KMS-11 (cell line): ENCODE data around the gene CD99.

Experiments used
- H2AFZ ChIP-seq: fragments of 200-600 bp; sonication (generic); 2 replicates; pipeline ENCODE4 v1.6.1; 2016; ENCODE audit warnings: antibody characterized with exemption, mixed run types, low read depth
- H3K27ac ChIP-seq: fragments of 200-600 bp; sonication (generic); 2 replicates; pipeline ENCODE4 v1.6.1; 2016; ENCODE audit warnings: mild to moderate bottlenecking, mixed run types
- H3K27me3 ChIP-seq: fragments of 200-600 bp; sonication (generic); 2 replicates; pipeline ENCODE4 v1.6.1; 2017; ENCODE audit warnings: mild to moderate bottlenecking, low read depth, mixed run types, moderate library complexity; ENCODE audit not compliant: insufficient read depth
- H3K36me3 ChIP-seq: fragments of 200-600 bp; sonication (generic); 2 replicates; pipeline ENCODE4 v1.6.1; 2017; ENCODE audit warnings: mild to moderate bottlenecking, mixed run types; ENCODE audit not compliant: insufficient read depth
- H3K4me1 ChIP-seq: fragments of 200-600 bp; sonication (generic); 2 replicates; pipeline ENCODE4 v1.6.1; 2016; ENCODE audit warnings: mild to moderate bottlenecking, low read depth, mixed run types; ENCODE audit not compliant: poor library complexity, severe bottlenecking
- H3K4me2 ChIP-seq: fragments of 200-600 bp; sonication (generic); 2 replicates; pipeline ENCODE4 v1.7.0; 2016; ENCODE audit warnings: mild to moderate bottlenecking, mixed run types
- H3K4me3 ChIP-seq: fragments of 200-600 bp; sonication (generic); IDR thresholded peaks from 2 replicates; pipeline ENCODE4 v1.6.1; 2017; ENCODE audit warnings: low read depth, low read length, mixed read lengths; ENCODE audit not compliant: insufficient read depth
- H3K79me2 ChIP-seq: fragments of 200-600 bp; sonication (generic); 2 replicates; pipeline ENCODE4 v1.6.1; 2016; ENCODE audit warnings: low read depth, mixed run types; ENCODE audit not compliant: insufficient read depth
- H3K9ac ChIP-seq: fragments of 200-600 bp; sonication (generic); 2 replicates; pipeline ENCODE4 v1.6.1; 2016; ENCODE audit warnings: mild to moderate bottlenecking, mixed run types
- H4K20me1 ChIP-seq: fragments of 200-600 bp; sonication (generic); 2 replicates; pipeline ENCODE4 v1.6.1; 2016; ENCODE audit warnings: mild to moderate bottlenecking, mixed run types; ENCODE audit not compliant: insufficient read depth
- TF ChIP-seq, protein P1 (sequence below): fragments of 200-600 bp; sonication (generic); conservative IDR thresholded peaks from 2 replicates; pipeline ENCODE4 v1.6.1; 2017; ENCODE audit warnings: low read depth, mild to moderate bottlenecking, antibody characterized with exemption, low read length, moderate library complexity, mixed read lengths

Gene CD99

DNA sequence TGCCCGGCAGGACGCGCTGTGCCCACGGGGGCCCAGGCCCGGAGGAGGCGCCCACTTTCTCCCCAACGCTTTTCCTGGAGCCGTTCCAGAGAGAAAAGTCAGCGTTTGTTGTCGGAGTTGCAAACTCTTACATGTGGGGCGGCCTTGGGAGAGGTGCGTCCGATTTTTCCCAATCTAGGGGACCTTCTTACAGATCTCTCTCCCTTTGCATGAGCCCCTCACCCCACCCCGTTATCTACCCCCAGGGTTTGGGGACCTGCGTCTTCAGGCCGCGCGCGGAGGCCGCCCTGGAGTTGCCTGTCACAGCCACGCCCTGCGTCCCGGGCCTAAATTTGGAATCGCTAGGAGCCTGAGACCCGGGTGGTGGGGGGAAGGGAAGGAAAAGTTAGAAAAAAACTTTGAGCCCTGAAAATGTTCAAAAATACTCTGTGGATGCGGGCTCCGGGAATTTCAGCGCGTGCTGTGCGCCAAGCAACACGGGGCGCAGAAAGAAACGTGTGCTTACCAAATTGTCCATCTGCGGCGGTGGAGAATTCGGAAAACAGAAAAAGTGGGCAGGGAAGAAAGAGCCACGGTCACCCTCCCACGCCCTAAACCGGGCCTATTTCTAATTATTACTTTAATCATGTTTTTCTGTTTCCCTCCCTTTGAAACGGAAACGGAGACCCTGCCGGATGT, 587 bp downstream of the CD99 start:
- no peaks in the 10 kb centered on the region for H3K4me1 ChIP-seq
- no peaks in the 10 kb centered on the region for H4K20me1 ChIP-seq
- peak overlapping the region; percentile 68 for H3K4me2 ChIP-seq
- peak overlapping the region; percentile 51; the same call in 1 of the 2 replicates for H3K9ac ChIP-seq
- TF ChIP-seq, protein P1, sequence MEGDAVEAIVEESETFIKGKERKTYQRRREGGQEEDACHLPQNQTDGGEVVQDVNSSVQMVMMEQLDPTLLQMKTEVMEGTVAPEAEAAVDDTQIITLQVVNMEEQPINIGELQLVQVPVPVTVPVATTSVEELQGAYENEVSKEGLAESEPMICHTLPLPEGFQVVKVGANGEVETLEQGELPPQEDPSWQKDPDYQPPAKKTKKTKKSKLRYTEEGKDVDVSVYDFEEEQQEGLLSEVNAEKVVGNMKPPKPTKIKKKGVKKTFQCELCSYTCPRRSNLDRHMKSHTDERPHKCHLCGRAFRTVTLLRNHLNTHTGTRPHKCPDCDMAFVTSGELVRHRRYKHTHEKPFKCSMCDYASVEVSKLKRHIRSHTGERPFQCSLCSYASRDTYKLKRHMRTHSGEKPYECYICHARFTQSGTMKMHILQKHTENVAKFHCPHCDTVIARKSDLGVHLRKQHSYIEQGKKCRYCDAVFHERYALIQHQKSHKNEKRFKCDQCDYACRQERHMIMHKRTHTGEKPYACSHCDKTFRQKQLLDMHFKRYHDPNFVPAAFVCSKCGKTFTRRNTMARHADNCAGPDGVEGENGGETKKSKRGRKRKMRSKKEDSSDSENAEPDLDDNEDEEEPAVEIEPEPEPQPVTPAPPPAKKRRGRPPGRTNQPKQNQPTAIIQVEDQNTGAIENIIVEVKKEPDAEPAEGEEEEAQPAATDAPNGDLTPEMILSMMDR, result no peak
- H3K36me3 ChIP-seq, result no peaks in the 10 kb centered on the region
- H3K79me2 ChIP-seq, result no peaks in the 10 kb centered on the region
- no peaks in the 10 kb centered on the region for H3K27me3 ChIP-seq
- peak overlapping the region; percentile 54; the same call in 1 of the 2 replicates for H2AFZ ChIP-seq
- no peak overlapping the region for H3K4me3 ChIP-seq
- no peak overlapping the region for H3K27ac ChIP-seq

GRCh38 chrX:2692221-2693112, 1.4 kb downstream of the CD99 start:
- Histone ChIP-seq H3K4me2 (peak overlapping the region; percentile 68; the same call in 1 of the 2 replicates), H3K36me3 (no peaks in the 10 kb centered on the region), H3K27me3 (no peaks in the 10 kb centered on the region), H3K79me2 (no peaks in the 10 kb centered on the region), H3K9ac (no peak overlapping the region), H3K4me1 (no peaks in the 10 kb centered on the region), H4K20me1 (no peaks in the 10 kb centered on the region), H3K4me3 (no peak overlapping the region), H3K27ac (no peak overlapping the region), H2AFZ (no peak overlapping the region)
- TF ChIP-seq, protein P1, result no peak

GRCh38 chrX:2693113-2694002, 2.3 kb downstream of the CD99 start:
- TF ChIP-seq, protein P1, result no peak
- H3K27ac ChIP-seq, result no peak overlapping the region
- H3K4me1 ChIP-seq, result no peaks in the 10 kb centered on the region
- no peaks in the 10 kb centered on the region for H3K27me3 ChIP-seq
- H3K4me2 ChIP-seq, result no peak overlapping the region
- H3K36me3 ChIP-seq, result no peaks in the 10 kb centered on the region
- no peaks in the 10 kb centered on the region for H4K20me1 ChIP-seq
- no peak overlapping the region for H2AFZ ChIP-seq
- no peak overlapping the region for H3K9ac ChIP-seq
- H3K4me3 ChIP-seq, result no peak overlapping the region
- H3K79me2 ChIP-seq, result no peaks in the 10 kb centered on the region

DNA sequence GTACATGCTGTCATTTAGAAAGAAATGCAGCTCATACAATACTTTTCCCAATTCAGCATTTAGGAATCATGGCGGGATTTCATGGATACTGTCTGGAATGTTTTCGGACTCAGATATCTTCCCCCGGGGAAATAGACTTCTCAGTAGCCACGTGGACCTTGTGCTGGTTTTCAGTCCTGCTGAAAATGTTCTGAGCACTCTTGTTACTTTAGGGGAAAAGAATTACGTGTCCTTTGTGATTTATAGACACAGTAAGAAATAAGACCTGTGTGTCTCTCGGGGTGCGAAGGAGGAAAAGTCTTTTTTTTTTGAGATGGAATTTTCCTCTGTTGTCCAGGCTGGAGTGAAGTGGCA, 3.8 kb downstream of the CD99 start:
- Histone ChIP-seq H3K27me3 (no peaks in the 10 kb centered on the region), H3K4me3 (no peak overlapping the region), H3K27ac (no peak overlapping the region), H3K9ac (no peak overlapping the region), H4K20me1 (no peaks in the 10 kb centered on the region), H2AFZ (no peak overlapping the region), H3K4me1 (no peaks in the 10 kb centered on the region), H3K79me2 (no peaks in the 10 kb centered on the region), H3K36me3 (no peaks in the 10 kb centered on the region), H3K4me2 (no peak overlapping the region)
- TF ChIP-seq, protein P1, result no peak
